ENCODE results near the gene FAM114A1.
A peak's percentile ranks its signal among the peaks of the same experiment; 100 is the strongest.
"Not testable (repeated sequence)": the region's sequence is repeated elsewhere in the genome, so short reads cannot be mapped to it uniquely, and the experiment has no call there.

The FAM114A1 gene

DNA sequence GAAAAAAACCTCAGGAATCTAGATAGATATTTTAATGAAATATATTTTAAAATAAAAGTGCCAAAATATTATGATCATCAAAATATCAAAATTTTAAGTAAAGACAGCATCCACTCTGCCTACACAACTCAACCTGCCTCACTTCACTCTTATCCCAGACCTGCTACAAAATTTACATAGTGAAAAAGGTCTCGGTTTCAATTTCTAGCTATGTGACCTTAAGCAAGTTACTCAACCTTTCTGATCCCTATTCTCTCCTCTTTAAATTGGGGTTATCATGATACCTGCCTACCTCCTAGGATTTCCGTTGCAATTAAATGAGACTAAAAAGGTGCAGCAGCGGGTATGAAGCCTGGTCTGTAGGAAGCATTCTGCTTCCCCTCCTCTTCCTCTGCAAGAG, 72.9 kb downstream of the FAM114A1 start:
- DNase-seq = no peak

DNA sequence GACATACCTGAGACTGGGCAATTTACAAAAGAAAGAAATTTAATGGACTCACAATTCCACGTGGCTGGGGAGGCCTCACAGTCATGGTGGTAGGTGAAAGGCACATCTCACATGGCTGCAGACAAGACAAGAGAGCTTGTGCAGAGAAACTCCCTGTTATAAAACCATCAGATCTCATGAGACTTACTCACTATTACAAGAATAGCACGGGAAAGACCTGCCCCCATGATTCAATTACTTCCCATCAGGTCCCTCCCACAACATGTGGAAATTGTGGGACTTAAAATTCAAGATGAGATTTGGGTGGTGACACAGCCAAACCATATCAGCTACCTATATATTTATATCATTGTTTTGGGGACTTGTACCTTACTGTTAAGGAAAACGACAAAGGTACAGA, 74.3 kb downstream of the FAM114A1 start:
- DNase-seq = peak; percentile 34

GRCh38 chr4:38943343-38943742, 75.7 kb downstream of the FAM114A1 start:
- no peak for DNase-seq

DNA sequence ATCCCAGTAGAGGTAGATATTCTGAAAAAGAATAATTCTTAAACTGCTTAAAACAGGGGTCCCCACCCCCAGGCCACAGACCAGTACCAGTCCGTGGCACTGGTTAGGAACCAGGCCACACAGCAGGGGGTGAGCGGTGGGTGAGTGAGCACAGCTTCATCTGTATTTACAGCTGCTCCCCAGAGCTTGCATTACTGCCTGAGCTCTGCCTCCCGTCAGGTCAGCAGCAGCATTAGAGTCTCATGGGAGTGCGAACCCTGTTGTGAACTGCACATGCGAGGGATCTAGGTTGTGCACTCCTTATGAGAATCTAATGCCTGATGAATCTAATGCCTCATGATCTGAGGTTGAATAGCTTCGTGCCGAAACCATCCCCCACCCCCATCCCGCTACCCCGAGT, 76.8 kb downstream of the FAM114A1 start:
- no peak for DNase-seq

- no peak for DNase-seq
Observed at GRCh38 chr4:38946919-38947318, 79.3 kb downstream of the FAM114A1 start.

DNA sequence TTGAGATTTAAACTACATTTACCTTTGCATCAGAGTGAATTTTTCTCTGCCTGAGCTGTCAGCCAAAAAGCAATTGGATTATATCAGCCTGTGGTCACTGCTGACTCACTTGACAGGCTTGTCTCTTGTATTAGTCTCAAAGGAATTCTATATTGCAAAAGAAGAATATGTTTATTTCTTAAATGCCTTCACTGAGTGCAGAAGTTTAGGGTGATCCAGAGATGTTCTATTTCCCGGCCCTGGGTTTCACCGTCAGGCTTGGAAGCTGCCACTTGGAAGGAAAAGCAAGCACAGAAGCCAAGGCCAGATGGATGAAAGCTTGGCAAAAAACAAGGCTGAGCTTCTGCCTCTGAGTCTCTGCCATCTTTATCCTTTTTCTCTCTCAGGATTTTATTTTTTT, 80.9 kb downstream of the FAM114A1 start:
- DNase-seq = peak; percentile 91

- DNase-seq = no peak
Observed at GRCh38 chr4:38949411-38950051, 81.9 kb downstream of the FAM114A1 start.

- peak; percentile 64 for DNase-seq
Observed at GRCh38 chr4:38950159-38950558, 82.6 kb downstream of the FAM114A1 start.

DNA sequence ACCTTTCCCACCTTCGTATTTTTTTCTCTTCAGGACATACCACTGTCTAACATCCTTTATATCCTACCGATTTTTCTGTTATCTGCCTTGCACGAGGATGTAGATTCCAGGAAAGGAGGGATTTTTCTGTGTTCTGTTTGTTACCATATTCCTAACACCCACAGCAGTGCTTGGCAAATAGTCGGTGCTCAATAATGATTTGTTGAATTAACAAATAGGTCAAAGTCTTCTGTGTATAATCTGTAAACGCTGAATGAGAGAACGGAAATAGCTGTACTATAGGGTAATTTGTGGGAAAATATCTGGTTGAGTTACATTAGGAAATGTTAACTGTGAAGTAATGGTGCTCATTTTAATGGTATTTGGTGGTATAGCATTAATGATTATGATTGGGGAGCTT, 83.1 kb downstream of the FAM114A1 start:
- DNase-seq = no peak

DNA sequence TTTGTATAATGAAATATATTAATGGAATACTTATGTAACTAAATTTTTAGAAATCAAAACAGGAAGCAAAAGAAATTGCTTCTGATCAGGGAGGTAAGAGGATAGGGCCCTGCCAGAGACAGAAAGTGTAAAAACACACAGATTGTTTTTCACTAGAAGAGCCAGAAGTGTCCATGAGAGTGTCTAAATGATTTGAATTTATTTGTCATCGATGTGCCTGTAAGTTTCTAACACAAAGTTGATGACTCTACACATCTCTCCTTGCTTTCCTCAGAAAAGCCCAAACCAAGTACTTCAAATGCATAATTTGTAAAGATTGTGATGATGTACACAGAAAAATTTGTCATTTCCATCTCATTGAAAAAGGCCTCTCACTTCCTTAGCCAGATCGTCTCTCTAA, 84.0 kb downstream of the FAM114A1 start:
- DNase-seq = no peak

- DNase-seq = no peak
Observed at GRCh38 chr4:38952017-38952416, 84.4 kb downstream of the FAM114A1 start.

DNA sequence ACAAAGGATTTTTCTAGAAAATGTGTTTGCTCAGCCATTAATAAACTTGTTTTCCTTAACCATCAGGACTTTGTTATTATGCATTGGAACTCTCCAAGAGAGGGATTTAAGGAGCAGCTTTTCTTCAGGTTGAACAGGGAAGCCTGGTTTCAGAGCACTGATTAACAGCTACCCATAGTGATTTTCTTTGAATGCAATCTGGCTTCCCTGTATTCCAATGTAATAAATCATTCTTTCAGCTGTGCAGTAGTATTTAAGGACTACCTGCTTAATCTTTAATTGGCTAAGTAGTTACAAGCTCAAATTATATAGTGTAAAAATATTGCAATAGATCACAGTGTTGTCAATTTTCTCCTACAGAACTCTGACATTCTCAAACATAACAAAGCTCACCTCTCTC, 87.1 kb downstream of the FAM114A1 start:
- DNase-seq = no peak

DNA sequence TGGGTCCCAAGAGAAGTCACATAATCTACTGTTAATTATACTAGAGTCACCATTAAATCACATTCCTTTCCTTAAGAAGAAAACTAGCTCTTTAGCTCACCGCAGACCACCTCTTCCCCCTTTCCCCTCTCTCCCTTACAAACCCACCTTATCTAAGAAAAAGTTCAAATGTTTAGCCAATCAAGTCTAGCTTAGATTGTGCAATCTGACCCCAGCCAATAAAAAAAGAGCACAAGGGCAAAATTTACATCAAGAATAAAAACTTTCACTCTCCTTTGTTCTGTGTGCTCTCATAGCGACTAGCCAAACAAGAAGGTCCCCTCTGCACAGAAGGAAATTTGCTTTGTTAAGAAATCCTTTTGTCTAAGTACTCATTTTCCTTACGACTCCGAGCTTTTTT, 88.4 kb downstream of the FAM114A1 start:
- DNase-seq = no peak

DNA sequence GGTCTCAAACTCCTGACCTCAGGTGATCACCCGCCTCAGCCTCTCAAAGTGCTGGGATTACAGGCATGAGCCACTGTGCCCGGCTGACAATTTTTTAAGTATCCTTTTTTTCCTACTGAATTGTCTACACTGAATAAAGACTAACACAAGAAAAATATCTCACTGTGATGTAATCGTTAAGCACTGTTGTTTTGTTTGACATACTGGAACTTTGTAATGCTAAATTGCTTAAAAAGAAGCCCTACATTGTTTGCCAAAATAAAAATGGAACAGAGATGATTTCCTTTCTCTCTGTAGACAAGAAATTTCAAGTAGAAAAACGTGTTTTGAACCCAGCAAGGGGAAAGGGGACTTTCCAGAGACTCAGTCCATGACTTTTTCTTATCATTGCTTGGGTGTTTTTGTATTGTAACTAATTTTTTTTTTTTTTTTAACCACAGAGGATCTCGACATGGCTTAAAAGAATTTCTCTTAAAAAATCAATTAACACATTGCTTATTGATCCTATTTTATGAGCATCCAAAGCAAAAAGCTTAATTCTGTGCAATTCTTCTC, 89.7 kb downstream of the FAM114A1 start:
- no peak for DNase-seq

- DNase-seq = no peak
Observed at GRCh38 chr4:38957893-38958292, 90.3 kb downstream of the FAM114A1 start.

DNA sequence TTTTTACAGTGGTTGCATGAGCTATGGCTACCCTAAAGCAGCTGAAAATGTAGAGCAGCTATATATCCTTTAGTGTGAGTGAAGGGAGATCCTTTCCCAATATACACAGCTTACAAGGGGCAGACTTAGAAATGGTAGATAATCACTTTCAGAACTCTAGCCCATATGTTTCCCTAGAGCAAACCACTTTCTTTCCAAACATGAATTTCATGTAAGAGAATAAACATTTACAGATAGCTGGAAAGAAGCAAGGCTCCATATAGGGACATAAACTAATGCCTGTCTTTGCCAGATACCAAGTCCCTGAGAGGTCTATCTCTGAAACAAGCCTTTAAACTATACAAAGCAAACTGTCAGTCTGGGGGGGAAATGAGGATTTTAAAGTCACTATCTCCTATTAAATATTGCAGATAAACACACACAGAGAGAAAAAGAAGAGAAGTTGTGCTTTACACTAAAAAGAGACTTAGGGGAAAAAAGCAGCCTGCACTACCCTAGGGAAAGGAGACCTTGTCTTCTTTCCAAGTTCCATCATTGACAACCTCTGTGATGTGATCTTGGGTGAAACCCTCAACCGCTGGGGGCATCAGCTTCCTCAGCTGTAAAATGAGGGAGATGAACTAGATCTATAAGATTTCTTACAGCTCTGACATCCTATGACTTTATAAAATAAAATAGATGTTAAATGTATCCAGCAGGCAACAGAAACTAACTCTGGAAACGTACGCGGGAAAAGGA, 91.0 kb downstream of the FAM114A1 start:
- peak; percentile 77 for DNase-seq

GRCh38 chr4:38959248-38959647, 91.6 kb downstream of the FAM114A1 start:
- not testable (repeated sequence) for DNase-seq

GRCh38 chr4:38964942-38965775, 97.6 kb downstream of the FAM114A1 start:
- DNase-seq = no peak

- DNase-seq = no peak
Observed at GRCh38 chr4:38965866-38966265, 98.3 kb downstream of the FAM114A1 start.

- DNase-seq = peak; percentile 99
Observed at GRCh38 chr4:38967260-38968095, 99.9 kb downstream of the FAM114A1 start.

DNA sequence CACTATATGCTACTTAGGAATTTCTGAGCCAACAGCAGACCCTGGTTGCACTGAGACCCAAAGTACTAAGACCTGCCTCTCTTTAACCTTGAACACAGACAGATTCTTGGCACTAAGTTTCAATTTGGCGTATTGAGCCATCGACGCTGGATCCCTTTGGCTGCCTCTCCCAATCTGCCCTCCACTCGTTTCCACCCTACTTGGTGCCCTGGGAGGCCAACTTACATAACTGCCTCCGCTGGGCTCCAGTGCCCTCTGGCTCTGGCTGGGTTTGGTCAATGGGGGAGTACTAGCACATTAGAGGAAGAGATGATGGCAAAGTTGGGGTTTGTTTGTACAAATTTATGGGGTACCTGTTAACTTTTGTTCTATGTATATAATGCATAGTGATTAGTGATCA, 101.1 kb downstream of the FAM114A1 start:
- no peak for DNase-seq

DNA sequence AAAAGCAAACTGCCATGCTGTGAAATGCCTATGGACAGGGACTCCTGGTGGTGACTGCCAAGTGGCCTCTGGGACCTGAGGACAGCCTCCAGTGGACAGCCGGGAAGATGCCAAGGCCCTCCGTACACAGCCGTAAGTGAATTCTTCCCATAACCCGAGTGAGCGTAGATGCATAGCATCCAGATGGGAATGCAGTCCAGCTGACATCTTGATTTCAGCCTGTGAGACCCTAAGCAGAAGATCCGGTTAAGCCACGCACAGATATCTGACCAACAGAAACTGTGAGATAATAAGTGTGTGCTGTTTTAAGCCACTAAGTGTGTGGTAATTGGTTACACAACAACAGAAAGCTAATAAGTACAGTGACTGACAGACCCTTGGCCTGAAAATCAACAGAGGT, 108.7 kb downstream of the FAM114A1 start:
- no peak for DNase-seq

All from fibroblast of skin of scalp (primary cell).